H1 (cell line): ENCODE results near the gene ANKS1A. TPM values are rescaled to one million over a fixed set of nuclear protein-coding genes. Genes with fewer than 3 reads are reported as not detected.

Experiments used
- HDAC6 ChIP-seq: IDR thresholded peaks from one replicate; pipeline ENCODE4 v1.7.1; 2012; ENCODE audit warnings: low read depth, mild to moderate bottlenecking, inconsistent platforms, low read length, moderate library complexity
- SAP30 ChIP-seq: fragments of 300-600 bp; sonication (generic); IDR thresholded peaks from 2 replicates; pipeline ENCODE4 v1.7.1; 2012; ENCODE audit warnings: low read length, moderate library complexity, mild to moderate bottlenecking, inconsistent platforms; ENCODE audit not compliant: insufficient read depth, insufficient replicate concordance
- polyA plus RNA-seq, 7 experiments: library from polyadenylated mRNA; depleted of rRNA in 3 of 7; stranded (reverse) in 5 of 7; unstranded in 2 of 7; fragments of >200 nt in 5 of 7; fragments of 200-250 nt in 2 of 7; gene quantifications; 1 replicate in 5 of 7; 2 replicates in 1 of 7; 4 replicates in 1 of 7; pipeline versions ENCODE4 v1.2.1 to v1.2.3, GENCODE V29; 2011 to 2013; ENCODE audit warnings: missing spikeins in 2 of 7, mixed read lengths in 2 of 7
- total RNA-seq: library from RNA; stranded (reverse); fragmentation: NEBNext Ultra II Directional; extraction: Animal tissue kit (Norgen Biotek cat#: 25700); gene quantifications from 2 replicates; pipeline ENCODE4 v1.2.1, GENCODE V29; 2021

The ANKS1A gene
- total and polyA plus RNA-seq, 2 of the 8 experiments (the other 6 are each of a cell fraction or from before 2014, with no cell fraction given): 9.8 to 30.9 TPM

DNA sequence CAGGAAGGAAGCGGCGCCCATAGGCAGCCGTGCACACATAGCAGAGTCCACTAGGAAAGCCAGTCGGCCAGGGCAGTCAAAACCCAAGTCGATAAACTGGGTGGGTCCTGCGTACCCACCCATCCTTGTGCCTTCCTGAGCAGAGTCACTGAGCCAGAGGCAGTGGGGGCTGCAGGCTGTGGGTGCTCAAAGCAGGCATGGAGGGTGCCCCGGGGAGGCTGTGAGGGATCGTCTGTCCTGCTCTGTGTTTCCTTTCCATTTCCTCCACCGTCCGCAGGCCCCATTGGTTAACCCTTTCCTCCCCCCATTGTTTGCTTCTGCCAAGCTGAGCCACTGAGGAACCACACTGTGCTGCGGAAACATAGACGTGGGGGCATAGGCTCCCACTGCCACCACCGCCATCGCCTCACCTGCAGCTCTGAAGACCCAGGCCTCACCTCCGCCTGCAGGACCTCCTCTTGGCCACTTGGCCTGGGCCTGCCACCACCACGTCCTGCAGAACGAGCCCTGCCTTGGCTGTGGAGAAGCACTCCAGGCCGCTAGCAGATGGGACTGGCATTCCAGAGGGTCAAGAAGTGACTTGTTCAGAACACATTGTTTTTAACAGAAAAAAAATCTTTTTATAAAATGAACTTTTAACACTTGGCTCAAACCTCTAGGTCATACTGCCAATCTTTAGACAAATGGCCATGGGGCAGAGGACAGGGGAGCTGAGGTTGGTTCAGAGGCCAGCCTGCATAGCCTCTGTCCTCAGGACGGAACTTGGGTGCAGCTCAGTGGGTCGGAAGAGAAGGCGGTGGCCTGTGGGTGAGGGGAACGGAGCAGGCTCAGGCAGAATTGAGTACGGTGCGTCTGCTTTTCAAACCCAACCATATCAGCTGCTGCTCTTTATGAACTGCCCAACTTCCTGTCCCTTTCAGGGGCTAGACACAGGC lies 199.5 kb downstream of the ANKS1A start (continued):
- TF ChIP-seq HDAC6 (no peak), SAP30 (no peak)
